Mucosa of descending colon (tissue), 3 donors: ENCODE data around the gene CHST13. TPM values are rescaled to one million over a fixed set of nuclear protein-coding genes. Genes with fewer than 3 reads are reported as not detected.

Source experiments
- ATAC-seq: fragments of 200-7000 bp; cut with Tn5 transposase; one replicate; pipeline ENCODE4 v1.9.1; 2020; ENCODE audit warnings: mild to moderate bottlenecking, moderate library complexity
- DNase-seq, 3 donors: peaks; one replicate each; pipeline ENCODE4 v3.0.0-alpha.2; 2020
- H3K36me3 ChIP-seq: fragments of 200-600 bp; one replicate; pipeline ENCODE4 v1.8.0; 2021; ENCODE audit warnings: low read depth, mild to moderate bottlenecking
- H3K4me1 ChIP-seq: fragments of 200-600 bp; one replicate; pipeline ENCODE4 v1.8.0; 2021; ENCODE audit warnings: low read depth, mild to moderate bottlenecking
- H3K4me3 ChIP-seq: fragments of 200-600 bp; one replicate; pipeline ENCODE4 v1.8.0; 2021; ENCODE audit warnings: mild to moderate bottlenecking
- H3K9me3 ChIP-seq: fragments of 200-600 bp; one replicate; pipeline ENCODE4 v1.8.0; 2021; ENCODE audit warnings: mild to moderate bottlenecking
- CTCF ChIP-seq: fragments of 200-600 bp; IDR thresholded peaks from one replicate; pipeline ENCODE4 v1.8.0; 2022; ENCODE audit warnings: antibody characterized with exemption, mild to moderate bottlenecking
- intact Hi-C, 2 donors: fragments of 100-400 bp; cut with DNase I in 1 of 2; cut with micrococcal nuclease in 1 of 2; formaldehyde crosslinking; loops; one replicate each; pipeline versions ENCODE4 v1.11.0 to v1.11.1; 2022; cut with DNase I, micrococcal nuclease
- total RNA-seq, 3 donors: library from RNA; stranded (reverse); fragmentation: NEBNext Ultra II Directional in 2 of 3; extraction: Animal tissue kit (Norgen Biotek cat#: 25700) in 2 of 3; gene quantifications; one replicate each; pipeline versions ENCODE4 v1.2.1 to v1.2.4, GENCODE V29; 2021 to 2023
- donor health status: DM: no; HTN: no; CAD: no; lungs with moderate emphysema.
- donor health status: DM: no; HTN: no; CAD: no.
- donor health status: DM: no; HTN: yes; CAD: no.

The CHST13 gene
- total RNA-seq, 3 donors from 2014 or later = 0.27 to 5.7 (median 0.98) TPM

DNA sequence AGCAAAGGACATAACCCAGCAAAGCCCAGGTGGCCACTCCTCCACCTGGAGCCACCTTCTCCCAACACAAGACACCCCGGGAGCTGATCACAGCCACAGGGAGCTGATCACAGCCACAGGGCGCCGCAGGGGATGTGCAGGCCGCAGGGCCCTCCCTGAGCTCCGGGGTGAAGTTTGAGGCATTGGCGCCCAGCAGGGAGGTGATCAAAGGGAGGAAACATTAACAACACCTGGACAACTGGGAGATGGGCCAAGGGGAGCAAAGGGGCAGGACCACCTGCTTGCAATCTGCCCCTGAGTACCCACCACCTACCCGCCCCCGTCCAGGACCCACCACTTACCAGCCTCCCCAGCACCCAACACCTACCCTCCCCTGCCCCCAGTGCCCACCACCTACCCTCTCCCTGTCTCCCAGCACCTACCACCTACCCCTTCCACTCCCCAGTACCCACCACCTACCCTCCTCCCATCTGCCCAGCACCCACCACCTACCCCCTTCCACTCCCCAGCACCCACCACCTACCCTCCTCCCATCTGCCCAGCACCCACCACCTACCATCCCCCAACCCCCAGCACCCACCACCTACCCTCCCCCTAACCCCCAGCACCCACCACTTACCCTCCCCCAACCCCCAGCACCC, 8.8 kb upstream of the CHST13 start:
- H3K36me3 ChIP-seq = no peaks in the 10 kb centered on the region
- DNase-seq (peak in 1 of 3 donors; percentile 27), ATAC-seq (no peak)
- no peak for TF ChIP-seq CTCF
- no peaks in the 10 kb centered on the region for H3K4me1 ChIP-seq
- no peaks in the 10 kb centered on the region for H3K9me3 ChIP-seq
- intact Hi-C loops = no loop called here
- no peak overlapping the region for H3K4me3 ChIP-seq

- no peak overlapping the region for H3K4me3 ChIP-seq
- no peak for TF ChIP-seq CTCF
- H3K36me3 ChIP-seq = no peaks in the 10 kb centered on the region
- DNase-seq (no peak), ATAC-seq (no peak)
- no peaks in the 10 kb centered on the region for H3K9me3 ChIP-seq
- no peaks in the 10 kb centered on the region for H3K4me1 ChIP-seq
- intact Hi-C loops = no loop called here
Observed at GRCh38 chr3:126516152-126516935, 7.6 kb upstream of the CHST13 start.

GRCh38 chr3:126516936-126517290, 7.0 kb upstream of the CHST13 start:
- no peak overlapping the region for H3K4me3 ChIP-seq
- H3K4me1 ChIP-seq = no peaks in the 10 kb centered on the region
- ATAC-seq = no peak
- DNase-seq = no peak
- H3K9me3 ChIP-seq = no peaks in the 10 kb centered on the region
- TF ChIP-seq CTCF = no peak
- H3K36me3 ChIP-seq = no peaks in the 10 kb centered on the region
- intact Hi-C loops = no loop called here

GRCh38 chr3:126517291-126517951, 6.5 kb upstream of the CHST13 start, which contains the start of gene UROC1:
TSS of gene UROC1 (minus strand) at chr3:126517773. CDS start at chr3:126517719, 54 bp downstream.
- TF ChIP-seq CTCF = no peak
- no peaks in the 10 kb centered on the region for H3K36me3 ChIP-seq
- H3K4me3 ChIP-seq = no peak within 1 kb of the TSS
- no peaks in the 10 kb centered on the region for H3K9me3 ChIP-seq
- peak in 1 of 3 donors; percentile 34 for DNase-seq
- intact Hi-C loops = no loop called here
- no peaks in the 10 kb centered on the region for H3K4me1 ChIP-seq
- ATAC-seq = no peak

DNA sequence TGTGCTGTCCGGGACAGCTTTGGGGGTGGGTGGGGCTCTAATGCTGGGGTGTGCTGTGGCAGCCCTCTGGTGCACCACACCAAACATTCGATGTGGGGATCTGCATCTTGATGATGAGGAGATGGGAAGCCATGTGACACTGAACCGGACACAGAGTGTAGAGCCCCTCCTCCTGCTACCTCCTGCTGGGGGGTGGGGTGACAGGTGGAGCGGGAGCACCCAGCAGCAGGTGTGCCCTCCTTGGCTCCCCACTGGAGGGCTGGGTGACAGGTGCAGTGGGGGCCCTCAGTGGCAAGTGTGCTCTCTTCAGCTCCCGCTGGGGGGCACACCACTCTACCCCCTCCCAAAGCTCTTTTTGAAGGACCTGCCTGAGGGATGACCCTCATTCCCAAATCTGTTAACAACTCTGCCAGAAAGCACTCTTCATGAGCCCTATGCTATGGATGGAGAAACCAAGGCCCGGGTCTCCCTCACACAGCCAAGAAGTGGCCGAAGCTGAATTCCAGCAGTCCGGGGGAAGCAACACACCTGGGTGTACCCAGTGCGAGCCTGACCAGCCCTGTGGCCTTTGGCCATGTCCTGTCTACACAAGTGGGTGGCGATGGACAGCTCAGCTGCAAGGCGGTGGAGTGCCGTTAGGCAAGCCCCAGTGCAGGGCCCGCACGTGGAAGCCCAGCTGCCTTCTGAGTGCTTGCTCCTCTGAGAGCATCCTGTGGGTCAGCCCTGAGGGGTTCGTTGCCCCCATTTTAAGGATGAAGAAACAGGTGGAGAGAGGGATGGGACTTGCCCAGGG, 5.8 kb upstream of the CHST13 start:
- ATAC-seq (no peak), DNase-seq (peak in 1 of 3 donors; percentile 43)
- Histone ChIP-seq H3K9me3 (no peaks in the 10 kb centered on the region), H3K36me3 (no peaks in the 10 kb centered on the region), H3K4me3 (no peak overlapping the region), H3K4me1 (no peaks in the 10 kb centered on the region)
- intact Hi-C loops = no loop called here
- no peak for TF ChIP-seq CTCF
